Mammary epithelial cell (primary cell): ENCODE results near the gene QPCT.

Source experiments
- EZH2 ChIP-seq: IDR thresholded peaks from 2 replicates; pipeline ENCODE4 v1.6.1; 2012; ENCODE audit warnings: low read length, inconsistent platforms, borderline replicate concordance
- TF ChIP-seq, protein P1 (sequence below), 2 donors: IDR thresholded peaks in 1 of 2; conservative IDR thresholded peaks in 1 of 2; 2 replicates each; pipeline ENCODE4 v1.5.1; 2011 to 2012; ENCODE audit warnings: inconsistent platforms in 2 of 2, low read length in 2 of 2, mild to moderate bottlenecking in 2 of 2, control low read depth in 1 of 2, low read depth in 1 of 2; ENCODE audit not compliant: insufficient read depth in 1 of 2; ENCODE audit errors: extremely low read depth in 1 of 2

DNA sequence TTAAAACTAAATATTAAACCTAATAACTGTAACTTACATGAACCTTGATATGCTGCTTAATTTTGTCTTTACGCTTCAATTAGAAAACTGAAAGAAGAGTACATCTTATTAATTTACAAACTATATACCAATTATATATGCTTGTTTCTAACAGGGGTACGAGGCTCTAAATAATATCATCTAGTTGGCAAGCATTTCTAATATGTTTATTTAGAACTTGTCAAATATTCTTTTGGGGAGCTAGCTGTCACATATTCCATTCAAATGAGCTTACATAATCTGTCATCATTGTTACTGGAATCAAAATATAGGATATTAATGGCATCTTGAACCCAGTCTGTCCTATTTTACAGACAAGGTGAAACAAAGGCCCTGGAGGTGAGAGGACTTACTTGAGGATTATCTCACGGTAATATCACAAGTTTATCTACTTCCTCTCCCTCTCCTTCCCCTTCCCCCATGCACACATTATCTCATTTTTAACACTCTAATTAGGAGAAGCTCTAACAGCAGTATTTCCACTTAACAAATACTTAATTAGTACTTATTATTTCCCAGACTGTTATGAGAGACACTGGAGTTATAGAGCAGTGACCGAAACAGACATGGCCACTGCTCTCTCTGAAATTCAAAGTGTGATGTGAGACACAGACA lies 23.3 kb upstream of the QPCT start:
- TF ChIP-seq, protein P1, sequence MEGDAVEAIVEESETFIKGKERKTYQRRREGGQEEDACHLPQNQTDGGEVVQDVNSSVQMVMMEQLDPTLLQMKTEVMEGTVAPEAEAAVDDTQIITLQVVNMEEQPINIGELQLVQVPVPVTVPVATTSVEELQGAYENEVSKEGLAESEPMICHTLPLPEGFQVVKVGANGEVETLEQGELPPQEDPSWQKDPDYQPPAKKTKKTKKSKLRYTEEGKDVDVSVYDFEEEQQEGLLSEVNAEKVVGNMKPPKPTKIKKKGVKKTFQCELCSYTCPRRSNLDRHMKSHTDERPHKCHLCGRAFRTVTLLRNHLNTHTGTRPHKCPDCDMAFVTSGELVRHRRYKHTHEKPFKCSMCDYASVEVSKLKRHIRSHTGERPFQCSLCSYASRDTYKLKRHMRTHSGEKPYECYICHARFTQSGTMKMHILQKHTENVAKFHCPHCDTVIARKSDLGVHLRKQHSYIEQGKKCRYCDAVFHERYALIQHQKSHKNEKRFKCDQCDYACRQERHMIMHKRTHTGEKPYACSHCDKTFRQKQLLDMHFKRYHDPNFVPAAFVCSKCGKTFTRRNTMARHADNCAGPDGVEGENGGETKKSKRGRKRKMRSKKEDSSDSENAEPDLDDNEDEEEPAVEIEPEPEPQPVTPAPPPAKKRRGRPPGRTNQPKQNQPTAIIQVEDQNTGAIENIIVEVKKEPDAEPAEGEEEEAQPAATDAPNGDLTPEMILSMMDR (conservative IDR thresholded peaks at IDR 0.05 in 1 of 2, IDR thresholded peaks at IDR 0.05 in 1 of 2; ENCODE audit: extremely low read depth in 1 of 2, insufficient read depth in 1 of 2, low read depth in 1 of 2, low read length in 2 of 2): no peak
- TF ChIP-seq EZH2: no peak
